LoVo (cell line): ENCODE data around the gene NETO2.
A peak's percentile ranks its signal among the peaks of the same experiment; 100 is the strongest.
"Not testable (repeated sequence)": the region's sequence is repeated elsewhere in the genome, so short reads cannot be mapped to it uniquely, and the experiment has no call there.

Experiments used
- DNase-seq: peaks from one replicate; pipeline ENCODE4 v3.0.0-alpha.2; 2016; ENCODE audit warnings: low spot score

NETO2 gene

GRCh38 chr16:47064775-47065174, 79.0 kb downstream of the NETO2 start:
- no peak for DNase-seq

GRCh38 chr16:47063011-47063724, 80.6 kb downstream of the NETO2 start:
- DNase-seq = no peak

- no peak for DNase-seq
Observed at GRCh38 chr16:47061204-47061603, 82.5 kb downstream of the NETO2 start.

DNA sequence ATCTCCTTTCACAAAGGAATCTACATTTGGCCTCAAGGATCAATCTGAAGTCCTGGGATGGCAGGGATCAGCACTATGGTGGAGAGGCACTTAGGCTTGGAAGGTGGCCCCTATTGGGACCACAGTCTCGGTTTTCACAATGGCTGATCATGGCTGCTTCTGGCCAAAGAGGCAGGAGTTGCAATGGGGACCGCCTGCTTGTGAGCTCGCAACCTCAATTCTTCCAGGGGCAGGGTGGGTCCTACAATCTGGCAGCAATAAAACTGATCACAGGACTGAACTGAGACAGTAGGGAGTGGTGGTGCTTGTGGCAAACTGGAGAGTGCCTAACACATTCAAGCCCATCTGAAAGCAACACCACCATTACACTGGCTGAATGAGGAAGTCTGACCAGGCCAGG, 83.1 kb downstream of the NETO2 start:
- DNase-seq = no peak

DNA sequence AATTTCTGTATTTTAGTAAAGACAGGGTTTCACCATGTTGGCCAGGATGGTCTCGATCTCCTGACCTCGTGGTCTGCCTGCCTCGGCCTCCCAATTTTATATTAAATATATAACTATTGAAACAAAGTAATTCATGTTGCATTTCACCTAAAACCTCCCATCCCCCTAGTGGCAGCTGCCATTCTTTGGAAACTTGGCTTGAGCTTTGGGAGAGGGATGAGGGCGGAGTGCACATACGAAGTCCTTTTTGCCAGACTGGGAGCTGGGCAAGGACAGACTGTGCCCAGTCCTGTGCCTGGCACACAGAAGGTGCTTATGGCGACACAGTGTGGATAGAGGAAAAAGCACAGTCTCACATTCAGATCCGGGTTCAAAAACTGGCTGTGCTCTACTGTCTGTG, 83.8 kb downstream of the NETO2 start:
- DNase-seq = no peak

DNA sequence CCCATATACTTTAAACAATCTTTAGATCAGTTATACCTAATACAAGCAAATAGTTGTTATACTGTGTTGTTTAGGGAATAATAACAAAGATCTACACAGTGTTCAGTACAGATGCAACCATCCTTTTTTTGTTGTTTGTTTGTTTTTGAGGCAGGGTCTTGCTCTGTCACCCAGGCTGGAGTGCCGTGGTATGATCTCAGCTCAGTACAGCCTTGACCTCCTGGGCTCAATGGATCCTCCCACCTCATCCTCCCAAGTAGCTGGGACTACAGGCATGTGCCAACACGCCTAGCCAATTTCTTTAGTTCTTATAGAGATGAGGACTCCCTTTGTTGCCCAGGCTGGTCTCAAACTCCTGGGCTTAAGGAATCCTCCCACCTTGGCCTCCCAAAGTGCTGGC, 84.6 kb downstream of the NETO2 start:
- not testable (repeated sequence) for DNase-seq

GRCh38 chr16:47058295-47059086, 85.3 kb downstream of the NETO2 start:
- DNase-seq = peak; percentile 29

- DNase-seq = no peak
Observed at GRCh38 chr16:47057630-47057993, 86.1 kb downstream of the NETO2 start.

DNA sequence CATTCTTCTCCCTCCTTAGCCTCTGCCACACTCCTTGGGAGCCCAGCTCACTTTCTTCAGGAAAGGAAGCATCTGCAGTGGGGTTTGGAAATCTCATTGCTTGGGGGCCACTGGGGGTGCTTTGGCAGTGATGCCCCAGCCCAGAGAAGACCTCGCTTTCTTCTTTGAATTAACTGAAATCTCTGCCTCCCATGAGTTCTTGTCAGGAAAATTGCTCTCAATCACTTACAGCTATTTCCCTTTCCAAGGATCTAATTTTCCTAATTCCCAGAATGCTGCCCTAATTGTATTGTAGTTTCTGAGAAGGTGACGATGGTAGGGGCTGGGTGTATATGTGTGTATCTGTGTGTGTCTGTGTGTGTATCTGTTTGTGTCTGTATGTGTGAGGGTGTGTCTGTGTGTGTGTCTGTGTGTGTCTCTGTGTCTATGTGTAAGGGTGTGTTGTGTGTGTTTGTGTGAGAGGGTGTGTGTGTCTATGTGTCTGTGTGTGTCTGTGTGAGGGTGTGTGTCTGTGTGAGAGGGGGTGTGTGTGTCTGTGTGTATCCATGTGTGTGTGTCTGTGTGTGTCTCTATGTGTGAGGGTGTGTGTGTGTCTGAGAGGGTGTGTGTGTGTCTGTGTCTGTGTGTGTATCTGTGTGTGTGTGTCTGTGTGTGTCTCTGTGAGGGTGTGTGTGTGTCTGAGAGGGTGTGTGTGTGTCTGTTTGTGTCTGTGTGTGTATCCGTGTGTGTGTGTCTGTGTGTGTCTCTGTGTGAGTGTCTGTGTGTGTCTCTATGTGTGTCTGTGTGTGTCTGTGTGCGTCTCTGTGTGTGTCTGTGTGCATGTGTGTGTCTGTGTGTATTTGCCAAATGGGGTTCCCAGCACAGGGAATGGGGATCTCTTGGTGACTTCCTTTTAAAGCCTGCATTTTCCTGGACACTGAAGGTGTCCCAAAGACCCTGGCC, 86.8 kb downstream of the NETO2 start:
- no peak for DNase-seq

DNA sequence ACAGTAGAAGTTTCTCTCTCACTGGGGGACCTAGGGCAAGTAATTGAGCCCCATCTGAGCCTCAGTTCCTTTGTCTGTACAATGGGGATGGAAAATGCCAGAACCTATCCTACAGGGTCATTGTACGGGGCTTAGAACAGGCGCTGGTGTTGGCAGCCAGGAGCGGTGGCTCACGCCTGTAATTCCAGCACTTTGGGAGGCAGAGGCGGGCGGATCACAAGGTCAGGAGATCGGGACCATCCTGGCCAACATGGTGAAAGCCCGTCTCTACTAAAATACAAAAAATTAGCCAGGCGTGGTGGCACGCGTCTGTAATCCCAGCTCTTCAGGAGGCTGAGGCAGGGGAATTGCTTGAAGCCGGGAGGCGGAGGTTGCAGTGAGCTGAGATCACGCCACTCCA, 87.7 kb downstream of the NETO2 start:
- DNase-seq = not testable (repeated sequence)

DNA sequence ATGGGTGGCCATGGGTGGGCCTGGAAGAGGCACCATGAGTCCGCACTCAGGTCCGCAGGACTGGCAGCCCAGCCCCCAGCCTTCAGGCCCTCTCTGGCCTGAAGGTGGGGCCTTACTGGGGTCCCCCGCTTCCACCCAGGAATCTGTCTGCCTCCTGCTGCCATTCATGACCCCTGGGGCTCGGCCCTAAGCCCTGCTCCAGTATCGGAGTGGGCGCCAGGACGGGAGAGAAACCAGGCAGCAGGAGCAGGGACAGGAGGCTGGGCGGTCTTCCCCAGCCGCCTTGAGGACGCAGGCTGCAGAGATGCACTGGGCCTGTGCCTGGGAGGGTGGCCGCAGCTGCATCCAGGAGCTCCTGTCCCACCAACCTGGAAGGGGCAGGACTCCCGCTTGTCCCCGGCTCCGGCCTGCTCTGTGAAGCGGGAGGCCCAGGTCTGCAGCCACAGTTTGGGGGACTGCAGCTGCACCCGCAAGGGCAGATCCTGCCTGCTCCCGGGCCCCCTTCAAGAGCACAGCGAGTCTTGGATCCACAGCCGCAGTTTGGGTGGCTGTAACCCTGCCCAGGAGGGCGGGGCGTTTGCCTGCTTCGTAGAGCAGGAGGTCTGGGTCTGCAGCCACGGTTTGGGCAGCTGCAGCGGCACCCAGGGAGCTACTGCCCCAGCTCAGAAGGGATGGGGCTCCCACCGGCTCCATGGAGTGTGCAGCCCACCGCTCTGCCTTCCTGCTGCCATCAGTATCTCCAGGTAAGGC, 88.4 kb downstream of the NETO2 start:
- no peak for DNase-seq

DNA sequence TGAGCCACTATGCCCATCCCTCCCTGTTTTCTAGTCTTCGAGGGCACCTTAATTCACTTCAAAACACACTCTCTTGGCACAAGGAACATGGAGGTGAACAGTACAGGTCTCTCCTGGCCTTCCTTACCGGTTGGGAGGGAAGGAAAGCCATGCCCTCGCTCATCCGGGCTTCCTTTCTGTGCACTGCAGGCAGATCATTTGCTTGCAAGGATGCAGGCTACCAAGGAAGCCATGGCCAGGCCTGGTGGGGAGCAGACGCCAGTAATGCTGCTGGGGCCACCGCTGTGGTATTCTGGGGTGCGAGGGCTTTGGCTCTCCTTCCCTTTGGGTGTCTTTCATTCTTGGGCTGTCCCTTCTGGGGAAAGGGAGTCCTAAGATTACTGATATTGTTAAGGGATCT, 89.4 kb downstream of the NETO2 start:
- DNase-seq = no peak

- DNase-seq = no peak
Observed at GRCh38 chr16:47053895-47054294, 89.8 kb downstream of the NETO2 start.

DNA sequence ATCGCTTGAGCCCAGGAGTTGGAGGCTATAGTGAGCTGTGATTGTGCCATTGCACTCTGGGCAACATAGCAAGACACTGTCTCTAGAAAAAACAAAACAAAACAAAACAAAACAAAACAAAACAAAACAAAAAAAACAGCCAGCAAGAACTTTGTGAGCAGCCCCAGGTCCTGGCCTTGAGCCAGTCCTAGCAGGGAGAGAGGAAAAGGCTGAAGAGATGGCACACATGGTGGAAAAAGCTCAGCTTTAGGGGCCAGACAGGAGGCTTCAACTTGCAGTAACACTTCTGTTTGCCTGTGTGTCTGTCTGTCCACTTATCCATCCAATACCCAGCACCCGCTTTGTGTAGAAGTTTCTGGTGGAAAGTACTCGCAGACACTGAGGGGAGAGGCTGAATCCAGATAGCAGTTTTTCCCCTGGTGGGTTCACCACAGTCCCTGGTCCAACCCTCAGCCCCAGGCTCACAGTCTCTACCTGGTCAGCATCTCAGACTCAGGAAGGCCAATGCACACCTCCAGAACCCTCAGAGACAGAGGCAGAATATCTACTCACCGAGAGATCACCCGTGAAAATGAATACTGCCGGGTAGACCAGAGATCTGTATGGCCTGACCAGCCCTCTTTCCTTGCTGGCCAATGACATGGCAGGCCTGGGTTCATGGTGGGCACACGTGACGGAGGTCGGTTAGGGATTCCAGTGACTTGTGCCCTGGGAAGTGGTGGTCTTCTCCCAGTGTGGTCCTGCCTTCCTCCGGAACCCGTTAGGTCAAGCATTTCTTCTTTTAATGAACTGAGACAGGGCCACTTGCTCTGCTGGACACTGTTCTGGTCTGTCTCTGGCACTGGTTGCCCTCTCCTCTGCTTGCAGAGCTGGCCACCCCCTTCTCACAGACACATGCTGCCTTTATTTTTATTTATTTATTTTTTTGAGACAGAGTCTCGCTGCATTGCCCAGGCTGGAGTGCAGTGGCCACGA, 90.8 kb downstream of the NETO2 start:
- DNase-seq = no peak

- no peak for DNase-seq
Observed at GRCh38 chr16:47051031-47051430, 92.7 kb downstream of the NETO2 start.

DNA sequence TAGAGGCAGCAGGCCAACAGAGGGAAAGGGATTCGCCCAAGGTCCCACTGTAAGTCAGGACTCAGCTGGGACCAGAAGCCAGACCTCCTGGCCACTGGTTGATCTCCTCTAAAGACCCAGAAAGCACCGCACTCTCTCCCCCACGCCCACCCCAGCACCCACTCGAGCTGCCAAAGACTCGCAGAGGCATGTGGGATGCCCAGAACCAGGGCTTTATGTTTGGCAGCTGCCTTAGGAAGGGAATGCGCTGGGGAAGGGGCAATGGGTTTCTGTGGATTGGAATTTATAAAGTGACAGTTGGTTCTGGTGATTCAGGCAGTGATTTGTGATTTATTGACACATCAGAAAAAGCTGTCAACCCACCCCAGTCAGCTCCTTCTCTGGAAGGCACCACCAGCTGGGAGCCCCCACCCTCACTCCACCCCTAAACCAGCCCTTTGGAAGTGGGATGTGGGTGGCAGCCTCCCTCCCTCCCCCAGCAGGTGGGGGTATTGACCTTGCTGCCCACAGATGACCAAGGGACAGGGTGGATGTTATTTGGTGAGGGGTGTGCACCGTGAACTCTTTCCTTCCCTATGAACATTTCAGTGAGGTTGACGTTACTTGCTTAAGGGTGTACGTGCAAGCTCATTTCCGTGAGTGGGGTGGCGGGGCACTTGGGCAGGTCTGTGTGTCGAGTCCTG, 93.7 kb downstream of the NETO2 start:
- no peak for DNase-seq

GRCh38 chr16:47047524-47048203, 96.1 kb downstream of the NETO2 start:
- DNase-seq = no peak

DNA sequence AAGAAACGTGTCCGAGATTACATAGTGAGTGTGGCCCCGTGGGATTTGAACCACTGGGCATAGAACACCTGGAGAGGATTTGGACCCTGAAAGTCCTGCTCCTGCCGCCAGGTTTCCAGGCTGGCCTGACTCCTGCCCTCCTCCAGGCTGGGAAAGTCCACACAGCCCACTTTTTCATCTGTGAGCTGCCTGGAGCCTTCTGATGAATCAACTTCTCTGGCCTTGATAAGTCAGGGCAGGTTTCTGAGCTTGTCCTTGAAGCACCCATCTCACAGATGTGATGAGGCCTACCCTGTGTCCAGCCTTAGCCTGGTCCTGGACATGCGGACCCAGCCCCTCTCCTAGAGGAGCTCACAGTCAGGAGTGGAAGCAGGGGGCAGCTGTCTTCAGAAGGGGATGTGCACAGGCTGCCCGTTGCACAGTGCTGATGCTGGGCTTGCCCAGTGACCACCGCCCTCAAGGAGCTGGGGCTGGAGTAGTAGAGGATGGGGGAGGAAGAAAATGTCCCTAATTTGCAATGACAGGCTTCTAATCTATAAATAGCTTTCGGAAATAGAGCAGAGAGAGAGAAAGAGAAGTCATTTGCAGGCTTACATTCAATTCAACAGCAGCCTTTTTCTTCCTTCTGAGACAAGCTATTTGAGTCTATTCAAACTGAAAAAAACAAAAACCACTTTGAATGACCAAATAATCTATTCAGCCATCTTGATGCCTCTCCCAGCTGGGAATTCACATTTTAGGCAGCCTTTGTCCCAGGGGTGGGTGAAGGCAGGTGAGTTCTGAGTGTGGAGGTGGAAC, 96.8 kb downstream of the NETO2 start:
- DNase-seq = no peak

DNA sequence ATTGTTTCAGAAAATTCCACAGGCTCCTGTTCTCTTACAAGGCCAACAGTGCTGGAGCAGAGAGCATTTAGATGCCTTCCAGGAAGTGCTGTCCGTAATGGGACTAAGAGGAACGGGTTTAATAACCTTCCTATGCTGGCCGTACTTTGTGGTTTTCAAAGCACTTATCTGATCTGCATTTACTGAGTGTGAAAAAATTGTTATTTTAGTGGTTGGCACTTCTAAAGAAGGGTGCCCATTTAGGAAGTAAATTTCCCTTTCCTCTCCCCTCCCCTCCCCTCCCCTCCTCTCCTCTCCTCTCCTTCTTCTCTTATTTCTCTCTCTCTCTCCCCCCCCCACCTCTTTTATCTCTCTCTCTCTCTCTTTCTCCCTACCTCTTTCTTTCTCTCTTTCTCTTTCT, 98.3 kb downstream of the NETO2 start:
- no peak for DNase-seq
